GM12878 (cell line): ENCODE results near the gene LRRC15. TPM values are rescaled to one million over a fixed set of nuclear protein-coding genes. Genes with fewer than 3 reads are reported as not detected.

Experiments
- ATAC-seq: fragments of 200-7000 bp; cut with Tn5 transposase; 3 replicates; pipeline ENCODE4 v1.9.1; 2020; ENCODE audit warnings: mild to moderate bottlenecking, moderate library complexity
- BruUV-seq: library from RNA; stranded (reverse); fragments of 400-500 nt; replicated peaks from 2 replicates; lab custom pipeline; 2021; lab: Mats Ljungman, UMichigan
- CTCF ChIA-PET: fragments of 300-600 bp; sonication (Branson Sonifier 250); formaldehyde crosslinking; extraction: SDS; loops from one replicate; lab custom pipeline; 2021; ENCODE audit warnings: inconsistent platforms; lab: Yijun Ruan, JAX
- POLR2A ChIA-PET: fragments of 350-600 bp; formaldehyde crosslinking; extraction: SDS; loops from one replicate; lab custom pipeline; 2021; ENCODE audit warnings: inconsistent platforms; lab: Charles Lee
- RAD21 ChIA-PET: fragments of 300-600 bp; sonication (Branson Sonifier 250); formaldehyde crosslinking; loops from one replicate; lab custom pipeline; 2023; ENCODE audit warnings: antibody characterized with exemption; ENCODE audit not compliant: unreplicated experiment; lab: Charles Lee
- SMC1A ChIA-PET: fragments of 300-600 bp; sonication (Branson Sonifier 250); formaldehyde crosslinking; loops from one replicate; lab custom pipeline; 2023; ENCODE audit not compliant: unreplicated experiment, uncharacterized antibody; lab: Charles Lee
- DNase-seq: peaks from one replicate; pipeline ENCODE4 v3.0.0-alpha.2; 2011; ENCODE audit warnings: low read depth, low spot score
- FAIRE-seq: peaks from 3 replicates; lab custom pipeline; 2011; peaks lifted over from hg19 to GRCh38; lab: Jason Lieb, UNC
- H2AFZ ChIP-seq: 2 replicates; pipeline ENCODE4 v1.6.0; 2011; ENCODE audit warnings: low read depth, low read length, control low read depth; ENCODE audit not compliant: control insufficient read depth
- H3K27ac ChIP-seq: 2 replicates; pipeline ENCODE4 v1.5.1; 2011; ENCODE audit warnings: control low read depth; ENCODE audit not compliant: control insufficient read depth, insufficient read depth
- H3K27me3 ChIP-seq, 2 experiments: replicated peaks in 1 of 2; 2 replicates each; pipeline versions ENCODE4 v1.6.0 to v1.6.1; 2011; ENCODE audit warnings: low read length in 1 of 2; ENCODE audit not compliant: control insufficient read depth in 2 of 2, insufficient read depth in 2 of 2
- H3K36me3 ChIP-seq, 2 experiments: 2 replicates each; pipeline ENCODE4 v1.5.1; 2011; ENCODE audit warnings: low read length in 1 of 2; ENCODE audit not compliant: control insufficient read depth in 2 of 2, insufficient read depth in 2 of 2
- H3K4me1 ChIP-seq: 2 replicates; pipeline ENCODE4 v1.6.1; 2011; ENCODE audit warnings: mild to moderate bottlenecking, low read length, moderate library complexity, mixed read lengths; ENCODE audit not compliant: control insufficient read depth, insufficient read depth
- H3K4me2 ChIP-seq: 2 replicates; pipeline ENCODE4 v1.6.0; 2011; ENCODE audit warnings: control low read depth; ENCODE audit not compliant: control insufficient read depth, insufficient read depth
- H3K4me3 ChIP-seq: fragments of 200-600 bp; sonication (generic); 2 replicates; pipeline ENCODE4 v1.5.1; 2016
- H3K79me2 ChIP-seq: 2 replicates; pipeline ENCODE4 v1.6.0; 2011; ENCODE audit warnings: low read length; ENCODE audit not compliant: control insufficient read depth, insufficient read depth
- H3K9ac ChIP-seq: 2 replicates; pipeline ENCODE4 v1.8.0; 2011; ENCODE audit warnings: low read length, control low read depth, mixed read lengths; ENCODE audit not compliant: control insufficient read depth, insufficient read depth
- H3K9me3 ChIP-seq: replicated peaks from 3 replicates; pipeline ENCODE4 v1.5.1; 2011; ENCODE audit warnings: mild to moderate bottlenecking, low read length; ENCODE audit not compliant: control insufficient read depth, insufficient read depth
- H4K20me1 ChIP-seq: 2 replicates; pipeline ENCODE4 v1.6.0; 2011; ENCODE audit not compliant: control insufficient read depth, insufficient read depth
- CREB1 ChIP-seq: IDR thresholded peaks from 2 replicates; pipeline ENCODE4 v1.6.1; 2012; ENCODE audit warnings: low read depth, mild to moderate bottlenecking, inconsistent platforms
- EGR1 ChIP-seq, 2 experiments: IDR thresholded peaks; 1 replicate in 1 of 2; 2 replicates in 1 of 2; pipeline ENCODE4 v1.6.1; 2011 to 2012; ENCODE audit warnings: low read depth in 2 of 2, low read length in 2 of 2, borderline replicate concordance in 1 of 2, mild to moderate bottlenecking in 1 of 2, moderate library complexity in 1 of 2
- MYC ChIP-seq: IDR thresholded peaks from 2 replicates; pipeline ENCODE4 v1.6.1; 2011; ENCODE audit warnings: mild to moderate bottlenecking, low read length, moderate library complexity, inconsistent platforms; ENCODE audit not compliant: insufficient read depth, insufficient replicate concordance, insufficient read length, severe bottlenecking
- POU2F2 ChIP-seq: IDR thresholded peaks from 3 replicates; pipeline ENCODE4 v1.6.1; 2011; ENCODE audit warnings: low read depth, mild to moderate bottlenecking, low read length, borderline replicate concordance
- SREBF2 ChIP-seq: IDR thresholded peaks from 2 replicates; pipeline ENCODE4 v1.6.1; 2012; ENCODE audit warnings: mild to moderate bottlenecking, low read length
- SRF ChIP-seq, 2 experiments: IDR thresholded peaks; 2 replicates each; pipeline ENCODE4 v1.6.1; 2011; ENCODE audit warnings: low read depth in 2 of 2, low read length in 2 of 2, mild to moderate bottlenecking in 1 of 2, moderate library complexity in 1 of 2
- SUPT20H ChIP-seq: IDR thresholded peaks from 2 replicates; pipeline ENCODE4 v1.6.1; 2011; ENCODE audit warnings: low read depth, mild to moderate bottlenecking, low read length, moderate library complexity, borderline replicate concordance; ENCODE audit not compliant: control insufficient read depth
- WGBS: methylation state at CpG from one replicate; pipeline ENCODE4 v1.1.6; 2016; ENCODE audit warnings: low lambda C conversion rate; ENCODE audit not compliant: insufficient replicate concordance, insufficient coverage; ENCODE audit errors: missing lambda C conversion rate; 5-methylcytosine and 5-hydroxymethylcytosine counted together
- in situ Hi-C: fragments of 300-500 bp; cut with MboI; formaldehyde crosslinking; loops from 9 replicates; pipeline ENCODE4 v1.14.3; 2018; ENCODE audit warnings: mixed read lengths
- intact Hi-C: fragments of 100-400 bp; cut with micrococcal nuclease; formaldehyde crosslinking; loops from one replicate; pipeline ENCODE4 v1.14.2; 2022; ENCODE audit not compliant: unreplicated experiment
- polyA plus RNA-seq, 11 experiments: library from polyadenylated mRNA; depleted of rRNA in 4 of 11; unstranded in 6 of 11; stranded (reverse) in 5 of 11; fragments of >200 nt; fragmentation: Nextera tagmentation in 4 of 11; fragmentation: Illumina TruSeq in 1 of 11; extraction: Ambion mirVana in 4 of 11; extraction: Trizol in 1 of 11; gene quantifications; 1 replicate in 1 of 11; 2 replicates in 10 of 11; pipeline versions ENCODE4 v1.2.1 to v1.2.3, GENCODE V29; 2011 to 2016; ENCODE audit warnings: inconsistent platforms in 2 of 11, missing spikeins in 2 of 11, low read depth in 1 of 11
- total RNA-seq, 4 experiments: library from RNA; depleted of rRNA in 3 of 4; stranded (reverse); fragments of >200 nt in 3 of 4; fragmentation: Illumina TruSeq in 1 of 4; extraction: Trizol in 1 of 4; gene quantifications; 2 replicates each; pipeline versions ENCODE4 v1.2.1 to v1.2.3, GENCODE V29; 2013 to 2021
- TF ChIP-seq, protein P1 (sequence below): fragments of 450-650 bp; IDR thresholded peaks from 2 replicates; pipeline ENCODE4 v1.6.1; 2017; ENCODE audit warnings: antibody characterized with exemption, mild to moderate bottlenecking, moderate library complexity

The LRRC15 gene
- total and polyA plus RNA-seq, 10 of the 15 experiments (the other 5 are each of a cell fraction or from before 2014, with no cell fraction given): not detected

DNA sequence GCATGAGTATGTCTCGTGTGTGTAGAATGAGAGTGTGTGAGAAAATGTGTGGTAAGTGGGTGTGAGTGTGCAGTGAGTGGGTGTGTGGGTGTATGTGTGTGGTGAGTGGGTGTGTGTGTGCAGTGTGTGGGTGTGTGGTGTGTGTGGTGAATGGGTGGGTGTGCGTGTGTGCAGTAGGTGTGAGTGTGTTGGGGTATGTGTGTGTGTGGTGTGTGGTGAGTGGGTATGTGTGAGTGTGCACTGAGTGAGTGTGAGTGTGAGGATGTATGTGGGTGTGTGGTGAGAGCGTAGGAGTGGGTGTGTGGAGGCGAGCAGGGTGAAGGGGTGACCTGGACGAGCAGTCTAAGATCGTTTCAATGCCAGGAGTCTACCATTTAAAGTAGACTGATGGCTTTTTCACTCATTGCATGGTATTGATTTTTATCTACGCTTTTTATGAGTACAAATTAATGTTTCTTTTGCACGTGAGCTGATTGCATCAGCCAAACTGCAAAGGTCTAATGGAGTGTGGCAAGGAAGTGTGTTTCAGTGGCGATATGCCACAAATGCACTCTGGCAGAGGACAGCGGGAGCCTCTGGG lies 16.8 kb downstream of the LRRC15 start:
- POLR2A ChIA-PET: no interaction called here
- peaks cover 0 to 3% of the 10 kb centered on the region in 2 experiments; a peak in 2 of 4 replicates for H3K27me3 ChIP-seq
- H4K20me1 ChIP-seq: no peaks in the 10 kb centered on the region
- H3K9ac ChIP-seq: no peak overlapping the region
- SMC1A ChIA-PET: no interaction called here
- no peaks in the 10 kb centered on the region for H3K79me2 ChIP-seq
- intact Hi-C loops: no loop called here
- no peak overlapping the region for H3K27ac ChIP-seq
- no peak overlapping the region for H3K4me3 ChIP-seq
- CTCF ChIA-PET: no interaction called here
- ATAC-seq: no peak
- in situ Hi-C loops: no loop called here
- no peaks in the 10 kb centered on the region for H3K36me3 ChIP-seq
- BruUV-seq: no TSS peak
- no peak overlapping the region for H3K4me2 ChIP-seq
- no peaks in the 10 kb centered on the region for H3K9me3 ChIP-seq
- 64% methylated on average over 10 of the region's 10 CpGs for WGBS
- H2AFZ ChIP-seq: no peak overlapping the region
- RAD21 ChIA-PET: no interaction called here
- TF ChIP-seq SREBF2: no peak
- TF ChIP-seq SRF (IDR thresholded peaks at IDR 0.05; ENCODE audit: low read depth in 2 of 2, low read length in 2 of 2): no peak
- TF ChIP-seq CREB1: no peak
- TF ChIP-seq SUPT20H: no peak
- no peak for TF ChIP-seq MYC
- no peak for TF ChIP-seq POU2F2
- no peak for DNase-seq
- no peaks in the 10 kb centered on the region for H3K4me1 ChIP-seq
- FAIRE-seq: no peak

DNA sequence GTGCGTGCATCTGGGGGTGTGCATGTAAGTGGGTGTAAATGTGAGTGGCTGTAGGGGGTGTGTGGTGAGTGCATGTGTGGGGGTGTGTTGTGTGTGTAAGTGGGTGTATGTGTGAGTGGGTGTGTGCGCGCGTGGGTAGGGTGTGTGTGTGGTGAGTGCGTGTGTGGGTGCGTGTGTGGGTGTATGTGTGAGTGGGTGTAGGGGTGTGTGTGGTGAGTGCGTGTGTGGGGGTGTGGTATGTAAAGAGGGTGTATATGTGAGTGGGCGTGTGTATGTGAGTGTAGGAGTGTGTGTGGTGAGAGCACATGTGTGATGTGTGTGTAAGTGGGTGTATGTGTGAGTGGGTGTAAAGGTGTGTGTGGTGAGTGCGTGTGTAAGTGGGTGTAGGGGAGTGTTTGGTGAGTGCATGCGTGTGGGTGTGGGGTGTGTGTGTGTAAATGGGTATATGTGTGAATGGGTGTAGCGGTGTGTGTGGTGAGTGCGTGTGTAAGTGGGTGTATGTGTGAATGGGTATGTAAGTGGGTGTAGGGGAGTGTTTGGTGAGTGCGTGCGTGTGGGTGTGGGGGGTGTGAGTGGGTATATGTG lies 17.5 kb downstream of the LRRC15 start:
- in situ Hi-C loops (no loop called here), intact Hi-C loops (no loop called here)
- POLR2A ChIA-PET: no interaction called here
- no peaks in the 10 kb centered on the region for H3K79me2 ChIP-seq
- FAIRE-seq (no peak), ATAC-seq (no peak), DNase-seq (no peak)
- 85% methylated on average over 14 of the region's 14 CpGs for WGBS
- no peaks in the 10 kb centered on the region for H4K20me1 ChIP-seq
- CTCF ChIA-PET: no interaction called here
- RAD21 ChIA-PET: no interaction called here
- no peaks in the 10 kb centered on the region for H3K9me3 ChIP-seq
- H3K4me2 ChIP-seq: no peak overlapping the region
- SMC1A ChIA-PET: no interaction called here
- TF ChIP-seq, protein P1, sequence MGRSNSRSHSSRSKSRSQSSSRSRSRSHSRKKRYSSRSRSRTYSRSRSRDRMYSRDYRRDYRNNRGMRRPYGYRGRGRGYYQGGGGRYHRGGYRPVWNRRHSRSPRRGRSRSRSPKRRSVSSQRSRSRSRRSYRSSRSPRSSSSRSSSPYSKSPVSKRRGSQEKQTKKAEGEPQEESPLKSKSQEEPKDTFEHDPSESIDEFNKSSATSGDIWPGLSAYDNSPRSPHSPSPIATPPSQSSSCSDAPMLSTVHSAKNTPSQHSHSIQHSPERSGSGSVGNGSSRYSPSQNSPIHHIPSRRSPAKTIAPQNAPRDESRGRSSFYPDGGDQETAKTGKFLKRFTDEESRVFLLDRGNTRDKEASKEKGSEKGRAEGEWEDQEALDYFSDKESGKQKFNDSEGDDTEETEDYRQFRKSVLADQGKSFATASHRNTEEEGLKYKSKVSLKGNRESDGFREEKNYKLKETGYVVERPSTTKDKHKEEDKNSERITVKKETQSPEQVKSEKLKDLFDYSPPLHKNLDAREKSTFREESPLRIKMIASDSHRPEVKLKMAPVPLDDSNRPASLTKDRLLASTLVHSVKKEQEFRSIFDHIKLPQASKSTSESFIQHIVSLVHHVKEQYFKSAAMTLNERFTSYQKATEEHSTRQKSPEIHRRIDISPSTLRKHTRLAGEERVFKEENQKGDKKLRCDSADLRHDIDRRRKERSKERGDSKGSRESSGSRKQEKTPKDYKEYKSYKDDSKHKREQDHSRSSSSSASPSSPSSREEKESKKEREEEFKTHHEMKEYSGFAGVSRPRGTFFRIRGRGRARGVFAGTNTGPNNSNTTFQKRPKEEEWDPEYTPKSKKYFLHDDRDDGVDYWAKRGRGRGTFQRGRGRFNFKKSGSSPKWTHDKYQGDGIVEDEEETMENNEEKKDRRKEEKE: no peak
- TF ChIP-seq EGR1 (IDR thresholded peaks at IDR 0.05; ENCODE audit: borderline replicate concordance in 1 of 2, low read depth in 2 of 2, low read length in 2 of 2): 0 out of 3 replicates have a peak, but pooled peaks of 1 of the 2 experiments have one; percentile 18
- no peak overlapping the region for H3K9ac ChIP-seq
- H3K36me3 ChIP-seq: no peaks in the 10 kb centered on the region
- H3K27me3 ChIP-seq: peaks cover 0 to 2% of the 10 kb centered on the region in 2 experiments; a peak in 1 of 4 replicates
- H3K27ac ChIP-seq: no peak overlapping the region
- H3K4me1 ChIP-seq: no peaks in the 10 kb centered on the region
- H2AFZ ChIP-seq: no peak overlapping the region
- no peak overlapping the region for H3K4me3 ChIP-seq
- BruUV-seq: no TSS peak
